ENCODE results near the gene IMMP2L.
A peak's percentile ranks its signal among the peaks of the same experiment; 100 is the strongest.

The IMMP2L gene

GRCh38 chr7:111093496-111093895, 468.8 kb downstream of the IMMP2L start:
- H3K4me3 ChIP-seq (ENCODE audit: low read depth, low read length) = no peak overlapping the region
- no peak for TF ChIP-seq CTCF (IDR thresholded peaks at IDR 0.05; ENCODE audit: borderline replicate concordance, insufficient read depth, low read depth, low read length)

- TF ChIP-seq CTCF (IDR thresholded peaks at IDR 0.05; ENCODE audit: borderline replicate concordance, insufficient read depth, low read depth, low read length) = no peak
- no peak overlapping the region for H3K4me3 ChIP-seq (ENCODE audit: low read depth, low read length)
Observed at GRCh38 chr7:111092406-111093236, 469.7 kb downstream of the IMMP2L start.

GRCh38 chr7:111091593-111092358, 470.5 kb downstream of the IMMP2L start:
- no peak for TF ChIP-seq CTCF (IDR thresholded peaks at IDR 0.05; ENCODE audit: borderline replicate concordance, insufficient read depth, low read depth, low read length)
- H3K4me3 ChIP-seq (ENCODE audit: low read depth, low read length) = no peak overlapping the region

GRCh38 chr7:111090846-111091245, 471.4 kb downstream of the IMMP2L start, which contains the start of gene LRRN3:
Gene LRRN3 (plus strand): TSS chr7:111091127. CDS start chr7:111122773, 31,646 bp downstream.
- no peak within 1 kb of the TSS for H3K4me3 ChIP-seq (ENCODE audit: low read depth, low read length)
- no peak for TF ChIP-seq CTCF (IDR thresholded peaks at IDR 0.05; ENCODE audit: borderline replicate concordance, insufficient read depth, low read depth, low read length)

GRCh38 chr7:111089822-111090426, 472.4 kb downstream of the IMMP2L start:
- no peak overlapping the region for H3K4me3 ChIP-seq (ENCODE audit: low read depth, low read length)
- peak; percentile 46; the same call in 1 of the 2 replicates for TF ChIP-seq CTCF (IDR thresholded peaks at IDR 0.05; ENCODE audit: borderline replicate concordance, insufficient read depth, low read depth, low read length)

GRCh38 chr7:111088328-111088727, 474.0 kb downstream of the IMMP2L start:
- no peak overlapping the region for H3K4me3 ChIP-seq (ENCODE audit: low read depth, low read length)
- TF ChIP-seq CTCF (IDR thresholded peaks at IDR 0.05; ENCODE audit: borderline replicate concordance, insufficient read depth, low read depth, low read length) = no peak

All from GM12875 (cell line).